NT2/D1 (cell line): ENCODE measurements around the gene PDZRN3.

Experiments used
- DNase-seq: peaks from one replicate; pipeline ENCODE4 v3.0.0-alpha.2; 2011; ENCODE audit warnings: low read depth, low spot score
- H3K27me3 ChIP-seq: 2 replicates; pipeline ENCODE4 v1.6.0; 2011; ENCODE audit warnings: mild to moderate bottlenecking; ENCODE audit not compliant: insufficient read length, insufficient read depth
- H3K36me3 ChIP-seq: 2 replicates; pipeline ENCODE4 v1.6.1; 2011; ENCODE audit warnings: mild to moderate bottlenecking, low read length, mixed read lengths; ENCODE audit not compliant: insufficient read depth, insufficient read length
- H3K4me1 ChIP-seq: 2 replicates; pipeline ENCODE4 v1.5.1; 2011; ENCODE audit not compliant: insufficient read depth, insufficient read length
- H3K4me3 ChIP-seq: 2 replicates; pipeline ENCODE4 v1.5.1; 2011; ENCODE audit warnings: low read depth; ENCODE audit not compliant: insufficient read length
- H3K9ac ChIP-seq: 2 replicates; pipeline ENCODE4 v1.6.0; 2011; ENCODE audit warnings: low read depth; ENCODE audit not compliant: insufficient read length
- H3K9me3 ChIP-seq: 2 replicates; pipeline ENCODE4 v1.5.1; 2011; ENCODE audit warnings: mild to moderate bottlenecking, low read length; ENCODE audit not compliant: insufficient read depth
- SUZ12 ChIP-seq: IDR thresholded peaks from 2 replicates; pipeline ENCODE4 v1.6.1; 2011; ENCODE audit not compliant: insufficient read length, insufficient read depth; ENCODE audit errors: extremely low read depth
- YY1 ChIP-seq: IDR thresholded peaks from 2 replicates; pipeline ENCODE4 v1.6.1; 2011; ENCODE audit not compliant: insufficient read length, insufficient read depth
- ZNF274 ChIP-seq: IDR thresholded peaks from 2 replicates; pipeline ENCODE4 v1.6.1; 2011; ENCODE audit warnings: mild to moderate bottlenecking, low read depth, low read length

The PDZRN3 gene

DNA sequence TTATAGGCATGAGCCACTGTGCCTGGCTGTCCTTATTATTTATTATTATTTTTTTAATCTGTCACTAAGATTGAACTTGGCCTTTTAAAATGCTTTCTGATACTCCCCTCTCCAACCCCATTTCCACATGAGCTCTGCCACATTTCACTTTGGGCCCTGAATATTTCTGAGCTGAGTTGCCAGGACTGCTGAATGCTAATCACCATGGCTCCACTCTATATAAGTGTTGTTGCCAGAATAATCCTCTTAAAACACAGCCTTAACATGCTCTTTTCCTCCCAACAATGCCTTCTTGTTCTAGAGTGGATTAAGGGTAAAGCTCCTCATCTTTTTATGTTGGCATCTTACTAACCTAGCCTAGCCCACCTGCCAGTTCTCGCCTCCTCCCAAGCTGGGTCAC is 124.4 kb downstream of the PDZRN3 start:
- no peak for DNase-seq
- Histone ChIP-seq H3K4me1 (no peaks in the 10 kb centered on the region), H3K9me3 (no peaks in the 10 kb centered on the region), H3K4me3 (no peak overlapping the region), H3K9ac (no peak overlapping the region), H3K36me3 (no peaks in the 10 kb centered on the region), H3K27me3 (no peaks in the 10 kb centered on the region)
- TF ChIP-seq YY1 (no peak), SUZ12 (no peak), ZNF274 (no peak)

DNA sequence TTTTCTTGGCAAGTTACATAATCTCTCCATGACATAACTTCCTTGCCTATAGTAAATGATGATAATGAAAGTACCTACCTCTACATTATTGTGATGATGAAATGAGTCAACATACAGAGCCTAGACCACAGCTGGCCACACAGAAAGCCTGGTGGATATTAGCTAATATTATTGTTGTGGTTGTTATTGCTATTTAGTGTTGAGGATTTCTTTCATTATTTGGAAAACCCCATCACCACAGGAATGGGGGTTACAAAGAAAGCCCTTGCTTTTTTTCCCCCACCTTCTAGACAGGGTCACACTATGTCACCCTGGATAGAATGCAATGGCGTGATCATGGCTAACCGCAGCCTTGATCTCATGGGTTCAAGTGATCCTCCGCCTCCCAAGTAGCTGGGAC is 125.0 kb downstream of the PDZRN3 start:
- Histone ChIP-seq H3K27me3 (no peaks in the 10 kb centered on the region), H3K9me3 (no peaks in the 10 kb centered on the region), H3K9ac (no peak overlapping the region), H3K4me1 (no peaks in the 10 kb centered on the region), H3K36me3 (no peaks in the 10 kb centered on the region), H3K4me3 (no peak overlapping the region)
- no peak for DNase-seq
- TF ChIP-seq ZNF274 (no peak), SUZ12 (no peak), YY1 (no peak)

- Histone ChIP-seq H3K9ac (no peak overlapping the region), H3K36me3 (no peaks in the 10 kb centered on the region), H3K27me3 (no peaks in the 10 kb centered on the region), H3K9me3 (no peaks in the 10 kb centered on the region), H3K4me3 (no peak overlapping the region), H3K4me1 (no peaks in the 10 kb centered on the region)
- TF ChIP-seq SUZ12: no peak
- TF ChIP-seq YY1: no peak
- no peak for TF ChIP-seq ZNF274
- DNase-seq: no peak
Observed at GRCh38 chr3:73498764-73499622, 125.7 kb downstream of the PDZRN3 start.

- H3K36me3 ChIP-seq: no peaks in the 10 kb centered on the region
- H3K4me1 ChIP-seq: no peaks in the 10 kb centered on the region
- no peak for DNase-seq
- TF ChIP-seq YY1 (no peak), ZNF274 (no peak), SUZ12 (no peak)
- H3K4me3 ChIP-seq: no peak overlapping the region
- no peaks in the 10 kb centered on the region for H3K9me3 ChIP-seq
- no peaks in the 10 kb centered on the region for H3K27me3 ChIP-seq
- no peak overlapping the region for H3K9ac ChIP-seq
Observed at GRCh38 chr3:73497646-73498406, 126.9 kb downstream of the PDZRN3 start.

DNA sequence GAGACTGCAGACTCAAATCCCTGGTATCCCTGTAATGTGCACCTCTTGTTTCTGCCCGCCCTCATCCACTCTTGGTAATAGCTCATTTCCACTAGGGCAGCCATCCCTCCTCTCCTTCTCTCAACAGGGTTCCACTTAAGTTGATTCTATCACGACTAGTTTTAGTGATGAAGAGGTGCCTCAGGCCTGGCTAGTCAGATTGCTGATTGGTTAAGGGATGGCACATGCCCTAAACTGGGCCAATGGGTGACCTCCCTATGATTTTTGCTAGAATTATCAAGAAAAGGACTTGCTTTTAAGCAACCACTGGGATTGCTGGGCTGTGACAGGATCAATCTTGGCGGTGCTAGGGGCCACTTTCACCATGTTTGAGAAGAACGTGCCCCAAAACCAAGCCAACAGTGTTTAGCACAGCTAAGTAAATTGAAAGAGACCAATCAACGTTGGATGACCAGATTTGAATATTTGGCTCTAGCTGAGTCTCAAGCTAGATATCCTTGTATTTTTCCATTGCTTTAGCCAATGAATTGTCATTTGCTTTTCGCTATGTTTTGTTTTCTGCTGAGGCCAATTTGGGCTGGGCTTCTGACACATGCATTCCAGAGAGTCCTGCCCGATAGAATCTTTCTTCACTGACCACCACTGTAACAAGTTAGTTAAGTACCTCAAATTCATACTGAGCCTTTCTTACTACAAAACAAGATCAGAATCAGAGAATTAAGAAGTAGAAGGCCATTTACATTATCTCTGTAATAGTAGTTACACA is 131.0 kb downstream of the PDZRN3 start:
- H3K27me3 ChIP-seq: no peaks in the 10 kb centered on the region
- TF ChIP-seq ZNF274 (no peak), SUZ12 (no peak), YY1 (no peak)
- H3K9ac ChIP-seq: no peak overlapping the region
- H3K36me3 ChIP-seq: no peaks in the 10 kb centered on the region
- H3K4me3 ChIP-seq: no peak overlapping the region
- no peak for DNase-seq
- H3K4me1 ChIP-seq: no peaks in the 10 kb centered on the region
- no peaks in the 10 kb centered on the region for H3K9me3 ChIP-seq

DNA sequence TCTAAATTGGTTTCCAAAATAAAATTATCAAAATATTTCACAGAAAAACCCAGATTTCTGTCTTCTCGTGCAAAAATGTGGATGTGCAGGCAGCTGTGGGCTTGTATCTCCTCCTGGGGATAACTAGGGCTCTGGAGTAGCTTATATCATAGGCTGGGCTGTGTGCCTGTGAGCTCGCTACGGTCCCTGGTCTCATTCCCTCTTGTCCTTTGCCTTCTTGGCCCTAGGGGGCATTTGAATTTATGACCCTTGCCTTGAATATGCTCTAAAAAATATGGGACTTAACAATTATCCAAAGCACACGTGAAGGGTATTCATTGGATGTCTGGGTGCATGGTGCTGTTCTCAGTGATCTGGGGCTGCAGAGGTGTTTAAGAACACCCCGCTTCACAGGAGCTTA is 132.6 kb downstream of the PDZRN3 start:
- H3K9me3 ChIP-seq: no peaks in the 10 kb centered on the region
- H3K9ac ChIP-seq: no peak overlapping the region
- H3K4me3 ChIP-seq: no peak overlapping the region
- no peaks in the 10 kb centered on the region for H3K4me1 ChIP-seq
- H3K36me3 ChIP-seq: no peaks in the 10 kb centered on the region
- no peaks in the 10 kb centered on the region for H3K27me3 ChIP-seq
- DNase-seq: no peak
- TF ChIP-seq ZNF274 (no peak), SUZ12 (no peak), YY1 (no peak)
